ENCODE results near the gene BABAM2. TPM values are rescaled to one million over a fixed set of nuclear protein-coding genes. Genes with fewer than 3 reads are reported as not detected.
"Not testable (repeated sequence)": the region's sequence is repeated elsewhere in the genome, so short reads cannot be mapped to it uniquely, and the experiment has no call there.

Gene BABAM2
- total RNA-seq, 2 donors from 2014 or later = 53.8 to 66.6 TPM

DNA sequence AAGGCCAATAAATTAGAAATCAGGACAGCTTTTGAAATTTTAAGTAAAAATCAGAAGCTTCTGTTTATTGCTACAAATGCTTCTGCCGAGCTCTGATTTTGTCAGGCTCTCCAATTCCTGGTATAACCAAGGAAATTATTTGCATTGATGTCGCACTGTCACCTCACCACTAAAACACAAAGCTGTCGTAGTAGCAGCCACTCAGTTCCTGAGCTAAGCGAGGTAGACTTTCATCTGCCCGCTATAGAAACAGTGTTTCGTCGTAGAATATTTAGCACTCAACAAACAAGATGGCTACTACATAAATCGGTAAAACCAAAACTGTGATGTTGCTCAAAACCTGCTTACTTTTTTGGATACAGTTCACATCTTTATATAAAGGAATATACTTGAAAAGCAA is 360.8 kb downstream of the BABAM2 start:
- ATAC-seq (peak; percentile 72 to 84), DNase-seq (ENCODE audit: low spot score) (no peak)
- Mint-ChIP-seq H3K9me3 (no peaks in the 10 kb centered on the region), H3K4me1 (ENCODE audit: low read depth in 2 of 2) (peaks cover 44 to 52% of the 10 kb centered on the region in 2 donors), H3K27me3 (no peaks in the 10 kb centered on the region), H3K4me3 (peak overlapping the region; percentile 85), H3K27ac (peak overlapping the region; percentile 94 to 97), H3K36me3 (peaks cover 3% of the 10 kb centered on the region)

DNA sequence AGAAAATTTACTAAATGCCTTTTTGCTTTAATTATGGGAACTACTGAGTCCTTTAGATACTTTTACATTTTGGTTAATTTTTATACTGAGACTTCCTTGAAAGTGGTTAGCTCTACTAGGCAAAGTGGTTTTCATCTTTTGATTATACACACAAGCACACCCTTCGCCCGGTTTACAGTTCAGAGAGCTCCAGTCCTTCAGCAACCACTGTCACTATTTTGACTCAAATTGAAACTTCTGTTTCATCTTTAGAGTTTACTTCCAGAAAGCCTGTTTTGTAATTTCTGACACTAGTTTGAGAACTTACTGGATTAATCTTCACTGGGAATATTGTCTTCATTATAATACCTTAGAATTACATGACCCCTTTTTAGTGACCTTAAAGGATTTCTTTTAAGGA is 361.8 kb downstream of the BABAM2 start:
- DNase-seq (ENCODE audit: low spot score) = peak; percentile 79
- Mint-ChIP-seq H3K27me3 (no peaks in the 10 kb centered on the region), H3K4me3 (peak overlapping the region; percentile 85), H3K27ac (peak overlapping the region; percentile 94 to 97), H3K36me3 (peaks cover 4% of the 10 kb centered on the region), H3K9me3 (no peaks in the 10 kb centered on the region), H3K4me1 (ENCODE audit: low read depth in 2 of 2) (peaks cover 37 to 47% of the 10 kb centered on the region in 2 donors)
- peak; percentile 91 to 93 for ATAC-seq

DNA sequence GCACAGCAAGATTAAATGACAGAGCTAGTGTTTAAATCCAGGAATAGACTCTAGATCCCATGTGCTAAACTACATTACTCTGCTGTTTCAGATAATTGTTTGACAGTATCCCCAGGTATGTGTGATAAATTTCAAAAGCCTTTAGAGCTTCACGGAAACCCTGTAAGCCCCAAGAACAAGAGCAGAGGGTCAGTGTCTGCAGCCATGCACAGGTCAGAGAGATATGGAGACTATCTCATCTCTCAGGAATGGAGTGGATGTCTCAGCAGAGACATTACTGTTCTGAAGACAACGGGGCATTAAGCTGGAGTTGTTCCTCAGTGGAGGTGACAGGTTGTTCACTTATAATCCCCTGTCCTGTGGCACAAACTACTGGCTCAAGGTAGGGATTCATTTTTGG is 363.0 kb downstream of the BABAM2 start:
- H3K9me3 Mint-ChIP-seq = no peaks in the 10 kb centered on the region
- H3K36me3 Mint-ChIP-seq = peaks cover 6% of the 10 kb centered on the region
- peaks cover 30 to 47% of the 10 kb centered on the region in 2 donors for H3K4me1 Mint-ChIP-seq (ENCODE audit: low read depth in 2 of 2)
- ATAC-seq = no peak
- no peak for DNase-seq (ENCODE audit: low spot score)
- no peaks in the 10 kb centered on the region for H3K27me3 Mint-ChIP-seq
- H3K4me3 Mint-ChIP-seq = peak overlapping the region; percentile 85
- peak overlapping the region; percentile 94 to 97 for H3K27ac Mint-ChIP-seq

DNA sequence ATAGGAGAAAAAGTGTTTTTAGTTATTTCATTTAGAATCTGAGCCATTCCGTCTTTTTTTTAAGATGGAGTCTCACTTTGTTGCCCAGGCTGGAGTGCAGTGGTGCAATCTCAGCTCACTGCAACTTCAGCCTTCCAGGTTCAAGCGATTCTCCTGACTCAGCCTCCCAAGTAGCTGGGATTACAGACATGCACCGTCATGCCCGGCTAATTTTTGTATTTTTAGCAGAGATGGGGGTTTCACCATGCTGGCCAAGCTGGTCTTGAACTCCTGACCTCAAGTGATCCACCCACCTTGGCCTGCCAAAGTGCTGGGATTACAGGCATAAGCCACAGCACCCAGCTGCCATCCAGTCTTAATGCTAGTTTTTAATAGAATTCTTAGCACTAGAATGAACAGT is 364.7 kb downstream of the BABAM2 start:
- H3K4me3 Mint-ChIP-seq; DNase-seq (ENCODE audit: low spot score); ATAC-seq; H3K27me3 Mint-ChIP-seq; H3K36me3 Mint-ChIP-seq; H3K9me3 Mint-ChIP-seq; H3K27ac Mint-ChIP-seq: not testable (repeated sequence)
- peaks cover 24 to 39% of the 10 kb centered on the region in 2 donors for H3K4me1 Mint-ChIP-seq (ENCODE audit: low read depth in 2 of 2)

DNA sequence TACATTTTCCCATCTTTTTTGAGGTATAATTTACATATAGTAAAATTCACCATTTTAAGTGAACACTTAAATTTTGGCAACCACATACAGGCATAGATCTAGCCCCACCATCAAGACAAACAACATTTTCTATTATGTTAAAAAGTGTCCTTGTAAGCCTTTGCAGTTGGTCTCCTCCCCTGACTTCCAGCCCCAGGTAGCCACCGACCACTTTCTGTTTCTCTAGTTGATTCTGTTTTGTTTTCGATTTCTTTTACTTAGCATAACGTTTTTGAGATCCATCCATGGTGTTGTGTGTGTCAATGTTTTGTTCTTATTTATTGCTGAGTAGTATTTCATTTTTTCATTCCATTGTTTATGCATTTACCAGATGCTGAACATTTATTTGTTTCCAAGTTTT is 366.7 kb downstream of the BABAM2 start:
- Mint-ChIP-seq H3K36me3 (peaks cover 9% of the 10 kb centered on the region), H3K27me3 (no peaks in the 10 kb centered on the region), H3K4me1 (ENCODE audit: low read depth in 2 of 2) (peaks cover 16 to 24% of the 10 kb centered on the region in 2 donors), H3K27ac (peak overlapping the region in 1 of 2 donors; percentile 2), H3K4me3 (no peak overlapping the region), H3K9me3 (no peaks in the 10 kb centered on the region)
- no peak for DNase-seq (ENCODE audit: low spot score)
- no peak for ATAC-seq

DNA sequence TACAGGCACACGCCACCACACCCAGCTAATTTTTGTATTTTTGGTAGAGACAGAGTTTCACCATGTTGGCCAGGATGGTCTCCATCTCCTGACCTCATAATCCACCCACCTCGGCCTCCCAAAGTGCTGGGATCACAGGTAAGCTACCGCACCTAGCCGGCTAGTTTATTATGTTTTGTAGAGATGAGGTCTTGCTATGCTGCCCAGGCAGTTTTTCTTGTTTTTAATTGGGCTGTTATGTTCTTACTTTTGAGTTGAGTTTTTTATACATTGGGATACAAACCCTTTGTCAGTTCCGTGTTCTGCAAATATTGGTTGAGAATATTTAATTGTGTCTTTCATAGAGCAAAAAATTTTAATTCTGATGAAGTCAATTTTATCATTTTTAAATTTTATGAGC is 368.7 kb downstream of the BABAM2 start:
- H3K27me3 Mint-ChIP-seq; DNase-seq (ENCODE audit: low spot score); H3K9me3 Mint-ChIP-seq; H3K4me1 Mint-ChIP-seq (ENCODE audit: low read depth in 2 of 2); ATAC-seq; H3K4me3 Mint-ChIP-seq; H3K27ac Mint-ChIP-seq: not testable (repeated sequence)
- peaks cover 10% of the 10 kb centered on the region for H3K36me3 Mint-ChIP-seq

DNA sequence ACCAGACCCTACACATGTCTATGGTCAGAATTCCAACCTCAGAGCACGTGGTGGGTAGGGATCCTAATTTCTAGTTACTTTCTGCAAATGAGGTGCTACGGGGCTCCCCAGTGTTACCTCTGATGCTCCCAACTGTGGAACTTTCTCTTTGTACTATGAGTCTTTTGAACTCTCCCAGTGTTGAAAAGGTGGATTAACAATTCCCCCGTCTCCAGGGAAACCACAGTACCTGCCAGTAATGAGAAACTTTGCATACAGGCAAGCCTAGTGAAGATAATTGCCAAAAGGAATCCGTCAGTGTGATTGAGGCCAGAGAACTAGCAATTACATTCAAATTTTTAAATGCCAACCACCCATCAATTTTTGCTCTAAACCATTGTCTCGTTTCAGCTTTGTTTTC is 373.2 kb downstream of the BABAM2 start:
- peaks cover 21 to 23% of the 10 kb centered on the region in 2 donors for H3K4me1 Mint-ChIP-seq (ENCODE audit: low read depth in 2 of 2)
- H3K27me3 Mint-ChIP-seq = no peaks in the 10 kb centered on the region
- H3K4me3 Mint-ChIP-seq = no peak overlapping the region
- ATAC-seq (no peak), DNase-seq (ENCODE audit: low spot score) (no peak)
- H3K27ac Mint-ChIP-seq = peak overlapping the region in 1 of 2 donors; percentile 56
- H3K36me3 Mint-ChIP-seq = peaks cover 4% of the 10 kb centered on the region
- H3K9me3 Mint-ChIP-seq = no peaks in the 10 kb centered on the region

DNA sequence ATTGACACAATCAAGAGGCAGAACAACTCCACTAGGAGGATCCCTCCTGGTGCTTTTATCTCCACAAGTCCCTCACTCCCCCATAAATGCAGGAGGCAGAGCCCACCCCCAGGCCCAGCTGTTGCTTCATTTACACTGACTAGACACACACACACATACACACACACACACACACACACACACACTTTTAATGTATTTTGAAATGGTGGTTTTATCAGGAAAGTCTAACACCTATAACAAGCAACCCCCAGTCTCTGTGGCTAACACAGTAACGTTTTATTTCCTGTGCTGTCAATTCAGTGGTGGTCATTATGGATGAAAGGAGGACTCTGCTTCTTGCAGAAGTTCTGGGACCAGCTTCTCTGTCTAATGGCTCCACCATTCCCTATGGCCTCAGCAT is 376.8 kb downstream of the BABAM2 start:
- DNase-seq (ENCODE audit: low spot score) = peak; percentile 66
- Mint-ChIP-seq H3K27ac (peak overlapping the region; percentile 3 to 70), H3K4me3 (peak overlapping the region; percentile 69), H3K9me3 (peaks cover 3% of the 10 kb centered on the region), H3K36me3 (peaks cover 5% of the 10 kb centered on the region), H3K27me3 (no peaks in the 10 kb centered on the region), H3K4me1 (ENCODE audit: low read depth in 2 of 2) (peaks cover 48 to 51% of the 10 kb centered on the region in 2 donors)
- peak; percentile 75 for ATAC-seq

DNA sequence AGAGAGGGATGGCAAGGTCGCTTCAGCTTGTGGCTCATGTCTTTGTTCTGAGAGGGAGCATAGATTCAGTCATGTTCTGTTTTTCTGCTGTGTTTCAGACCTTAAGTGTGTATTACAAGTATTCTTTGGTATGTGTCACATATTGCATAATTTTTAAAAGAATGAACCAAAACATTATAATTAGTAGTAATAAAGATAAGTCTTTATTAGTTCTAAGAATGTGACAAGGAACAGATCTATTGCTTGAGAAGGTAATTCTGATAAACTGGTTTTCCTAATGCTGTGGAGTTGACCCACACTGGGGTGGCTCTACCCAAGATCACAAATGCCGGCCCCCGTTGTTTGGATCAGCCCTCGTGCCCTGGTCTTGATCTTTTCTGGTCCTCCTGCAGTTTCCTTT is 377.9 kb downstream of the BABAM2 start:
- no peaks in the 10 kb centered on the region for H3K27me3 Mint-ChIP-seq
- DNase-seq (ENCODE audit: low spot score) (no peak), ATAC-seq (no peak)
- peak overlapping the region in 1 of 2 donors; percentile 6 for H3K27ac Mint-ChIP-seq
- H3K4me3 Mint-ChIP-seq = no peak overlapping the region
- H3K9me3 Mint-ChIP-seq = peaks cover 3% of the 10 kb centered on the region
- peaks cover 5% of the 10 kb centered on the region for H3K36me3 Mint-ChIP-seq
- peaks cover 53 to 58% of the 10 kb centered on the region in 2 donors for H3K4me1 Mint-ChIP-seq (ENCODE audit: low read depth in 2 of 2)

DNA sequence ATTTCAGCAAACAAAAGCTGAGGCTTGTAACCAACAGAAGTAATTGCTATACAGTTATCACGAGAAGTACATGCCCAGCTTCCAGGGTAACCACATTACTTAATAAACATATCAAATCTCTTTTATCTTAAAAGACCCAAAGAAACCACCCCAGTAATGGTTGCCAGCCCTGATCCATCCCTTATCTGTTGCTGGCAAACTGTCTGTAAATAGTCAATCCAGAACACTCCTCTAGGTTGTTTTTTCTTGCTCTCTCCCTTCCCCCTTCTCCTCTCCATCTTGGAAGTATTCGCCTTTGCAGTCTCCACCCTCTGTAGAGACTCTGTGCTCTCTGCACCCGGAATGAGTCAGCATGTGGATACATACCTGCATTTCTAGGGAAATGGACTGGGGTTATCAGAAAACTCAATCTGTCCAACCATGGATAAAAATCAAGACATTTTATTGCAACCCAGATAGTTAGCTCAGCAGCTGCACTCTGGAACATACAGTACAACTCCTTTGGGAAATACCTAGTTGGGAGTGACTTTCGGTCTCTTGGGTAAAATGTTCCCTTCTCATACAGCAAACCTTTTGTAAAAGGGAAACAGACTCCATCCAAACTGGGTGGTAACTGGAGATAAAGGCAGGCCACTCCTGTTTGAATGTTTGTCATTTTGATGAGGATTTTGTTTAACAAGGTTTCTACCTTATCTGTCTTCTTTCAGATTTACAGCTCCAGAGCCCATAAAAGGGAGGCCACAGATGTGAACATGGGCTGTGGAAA is 378.7 kb downstream of the BABAM2 start:
- peaks cover 57 to 64% of the 10 kb centered on the region in 2 donors for H3K4me1 Mint-ChIP-seq (ENCODE audit: low read depth in 2 of 2)
- ATAC-seq = no peak

DNA sequence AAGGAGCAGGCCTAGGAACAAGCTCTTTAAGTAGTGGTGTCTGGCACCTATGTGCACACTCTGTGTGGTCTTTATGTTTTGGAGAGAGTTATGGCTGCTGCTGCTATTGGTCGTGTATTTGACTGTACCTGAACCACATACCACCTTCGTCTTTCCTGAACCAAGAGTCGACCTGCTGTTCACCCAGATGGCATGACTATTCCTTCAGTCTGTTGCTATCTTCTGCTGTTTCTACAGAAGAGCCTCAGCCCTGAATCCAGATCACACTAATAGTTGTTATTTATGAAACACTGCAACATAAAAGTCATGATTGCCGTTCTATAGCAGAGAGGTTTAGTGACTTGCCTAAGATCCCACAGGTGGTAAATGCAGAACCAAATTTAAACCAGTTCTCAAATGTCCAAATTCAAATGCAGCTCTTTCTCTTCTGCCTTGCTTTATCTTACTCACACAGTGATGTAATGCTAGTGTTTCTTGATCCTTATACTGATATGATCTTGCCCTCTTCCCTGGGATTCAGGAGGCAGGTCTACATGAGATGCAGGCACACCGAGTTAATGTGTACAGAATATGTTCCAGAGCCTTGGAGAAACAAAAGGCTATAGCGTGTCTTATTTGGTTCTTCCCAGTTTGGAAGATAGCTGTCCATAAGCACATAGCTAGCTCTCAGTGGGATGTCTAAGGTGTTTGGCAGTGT is 380.1 kb downstream of the BABAM2 start:
- Mint-ChIP-seq H3K4me3 (peak overlapping the region; percentile 90), H3K9me3 (peaks cover 3% of the 10 kb centered on the region)

More for the DNA sequence above, 378.7 kb downstream of the BABAM2 start:
- DNase-seq (ENCODE audit: low spot score) = no peak
- H3K27me3 Mint-ChIP-seq = no peaks in the 10 kb centered on the region
- H3K9me3 Mint-ChIP-seq = peaks cover 3% of the 10 kb centered on the region
- H3K36me3 Mint-ChIP-seq = peaks cover 5% of the 10 kb centered on the region
- no peak overlapping the region for H3K4me3 Mint-ChIP-seq
- peak overlapping the region in 1 of 2 donors; percentile 6 for H3K27ac Mint-ChIP-seq

DNA sequence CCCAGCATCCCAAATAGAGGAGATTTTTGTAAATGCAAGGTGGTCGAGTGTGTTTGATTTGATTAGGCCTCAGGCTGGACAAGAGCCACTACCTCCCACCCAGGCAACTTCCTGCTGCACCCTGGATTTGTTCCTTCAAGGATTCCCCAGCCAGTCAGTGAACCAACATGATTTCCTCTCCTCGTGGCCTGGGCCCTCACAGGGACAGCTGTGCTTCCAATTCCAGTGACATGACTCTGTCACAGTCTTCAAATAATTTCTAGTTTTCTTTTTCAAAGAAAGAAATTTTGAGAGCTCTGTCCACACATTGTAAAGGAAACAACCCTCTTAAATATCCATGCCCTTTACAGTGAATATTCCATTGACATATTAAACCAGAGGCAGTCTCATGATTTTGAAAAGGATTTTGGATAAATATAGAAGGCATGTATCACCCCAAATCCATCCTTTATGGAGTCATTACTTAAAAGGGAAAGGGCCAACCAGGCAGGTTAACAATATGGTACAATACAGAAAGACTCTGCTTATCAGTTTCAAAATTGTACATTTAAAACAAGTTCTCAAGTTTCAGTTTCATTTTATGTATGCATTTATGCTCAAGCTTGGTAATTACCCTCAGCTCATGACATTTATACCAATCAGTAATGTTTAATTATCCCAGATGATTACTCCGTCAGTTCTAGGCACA is 380.8 kb downstream of the BABAM2 start:
- Mint-ChIP-seq H3K27ac (peak overlapping the region; percentile 81 to 93), H3K36me3 (peaks cover 5% of the 10 kb centered on the region), H3K4me3 (peak overlapping the region; percentile 90), H3K9me3 (peaks cover 3% of the 10 kb centered on the region), H3K4me1 (ENCODE audit: low read depth in 2 of 2) (peaks cover 72 to 81% of the 10 kb centered on the region in 2 donors), H3K27me3 (no peaks in the 10 kb centered on the region)
- ATAC-seq (peak; percentile 22 to 71), DNase-seq (ENCODE audit: low spot score) (no peak)

More for the DNA sequence above, 380.1 kb downstream of the BABAM2 start:
- H3K36me3 Mint-ChIP-seq = peaks cover 5% of the 10 kb centered on the region
- ATAC-seq = no peak
- DNase-seq (ENCODE audit: low spot score) = no peak
- no peaks in the 10 kb centered on the region for H3K27me3 Mint-ChIP-seq
- H3K4me1 Mint-ChIP-seq (ENCODE audit: low read depth in 2 of 2) = peaks cover 69 to 78% of the 10 kb centered on the region in 2 donors
- peak overlapping the region; percentile 81 to 93 for H3K27ac Mint-ChIP-seq

DNA sequence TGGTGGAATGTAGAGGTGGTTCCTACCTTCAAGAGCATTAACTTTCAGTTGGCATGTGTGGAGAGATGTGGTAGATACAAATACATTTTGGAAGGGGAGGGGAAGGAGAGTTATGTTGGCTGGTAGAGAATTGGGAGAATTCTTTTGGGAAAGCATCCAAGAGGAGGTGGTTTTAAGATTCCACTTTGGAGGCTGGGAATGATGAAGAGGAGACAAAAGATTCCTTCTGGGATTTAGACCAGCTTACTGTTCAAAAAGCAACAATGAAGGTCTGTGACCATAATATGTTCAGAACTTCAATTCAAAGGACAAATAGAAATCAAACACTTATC is 381.4 kb downstream of the BABAM2 start:
- Mint-ChIP-seq H3K4me1 (ENCODE audit: low read depth in 2 of 2) (peaks cover 71 to 81% of the 10 kb centered on the region in 2 donors), H3K9me3 (peaks cover 3% of the 10 kb centered on the region), H3K36me3 (peaks cover 5% of the 10 kb centered on the region)

More for the DNA sequence above, 381.4 kb downstream of the BABAM2 start:
- no peaks in the 10 kb centered on the region for H3K27me3 Mint-ChIP-seq
- peak overlapping the region; percentile 90 for H3K4me3 Mint-ChIP-seq
- peak overlapping the region; percentile 81 to 93 for H3K27ac Mint-ChIP-seq
- DNase-seq (ENCODE audit: low spot score) = no peak
- ATAC-seq = no peak
